ENCODE measurements around the gene ANO6.

ANO6 gene

DNA sequence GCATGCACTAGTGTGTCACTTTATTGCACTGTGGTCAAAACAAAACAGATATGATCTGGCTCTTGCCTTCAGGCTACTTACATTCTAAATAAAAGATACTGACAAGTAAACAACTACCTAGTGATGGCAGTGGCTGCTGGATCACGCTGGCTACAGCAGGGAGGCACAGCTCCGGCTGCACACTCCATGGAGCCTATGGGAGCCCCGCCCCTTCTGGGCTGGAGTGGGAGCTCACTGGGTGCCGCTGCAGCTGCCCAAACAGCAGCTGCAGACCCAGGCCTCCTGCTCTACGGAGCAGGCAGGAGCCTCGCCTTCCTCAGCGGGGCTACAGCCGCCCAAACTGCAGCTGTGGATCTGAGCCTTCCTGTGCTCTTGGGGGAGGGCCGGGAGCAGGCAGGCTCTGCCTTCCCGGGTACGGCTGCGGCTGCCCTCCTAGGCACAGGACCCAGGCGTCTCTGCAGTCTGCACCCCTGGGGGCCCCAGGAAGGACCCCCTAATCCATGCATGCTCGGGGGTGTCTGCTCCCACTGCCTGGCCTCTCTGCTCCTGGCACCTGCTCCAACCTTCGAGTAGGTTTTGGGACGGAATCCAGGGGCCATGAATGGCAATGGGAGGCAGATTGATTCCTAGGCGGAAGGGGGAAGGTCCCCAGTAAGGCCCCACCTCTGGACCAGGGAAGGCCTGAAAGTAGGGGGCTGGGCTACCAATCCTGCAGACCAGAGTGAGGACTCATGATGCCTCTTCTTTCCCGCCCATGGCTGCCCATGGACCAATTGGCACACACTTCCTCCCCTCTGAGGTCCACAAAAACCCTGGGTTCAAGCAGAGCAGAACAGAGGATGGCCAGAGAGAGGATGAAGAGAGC, 253.1 kb downstream of the ANO6 start:
- DNase-seq: no peak

- no peak for DNase-seq
Measured at GRCh38 chr12:45469902-45470301, 254.0 kb downstream of the ANO6 start.

DNA sequence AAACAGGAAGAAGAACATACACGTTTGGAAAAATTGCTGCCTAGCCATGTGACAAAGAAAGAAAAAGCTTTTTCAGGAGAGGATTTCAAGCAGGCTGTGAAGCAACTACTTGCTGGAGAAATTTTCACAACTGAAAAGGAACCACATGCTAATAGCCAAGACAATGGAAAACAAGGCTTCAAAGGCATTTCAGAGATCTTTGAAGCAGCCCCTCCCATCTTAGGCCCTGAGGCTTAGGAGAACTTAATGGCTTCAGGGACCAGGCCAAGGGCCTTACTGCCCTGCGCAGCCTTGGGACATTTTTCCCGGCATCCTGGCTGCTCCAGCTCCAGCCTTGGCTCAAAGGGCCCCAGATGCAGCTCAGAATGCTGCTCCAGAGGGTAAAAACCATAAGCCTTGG, 257.7 kb downstream of the ANO6 start:
- no peak for DNase-seq

- DNase-seq: no peak
Measured at GRCh38 chr12:45475594-45475993, 259.7 kb downstream of the ANO6 start.

DNA sequence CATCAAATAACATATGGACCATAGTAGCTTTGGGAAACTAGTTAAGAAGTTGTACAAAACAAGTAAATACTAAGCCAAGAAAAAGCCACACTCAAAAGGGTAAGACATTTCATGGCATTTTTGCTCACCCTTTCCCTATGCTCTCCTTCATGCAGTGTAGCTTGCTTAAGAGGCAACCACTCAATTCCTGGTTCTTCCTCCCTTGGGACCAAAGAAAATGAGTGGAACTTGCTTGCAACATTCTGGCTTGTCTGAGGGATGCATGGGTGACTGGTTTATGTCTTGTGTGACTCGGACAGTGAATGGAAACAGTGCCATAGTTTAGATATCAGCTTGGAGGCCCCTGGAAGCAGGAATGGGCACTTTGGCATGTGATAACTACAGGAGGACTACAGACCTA, 261.6 kb downstream of the ANO6 start:
- no peak for DNase-seq

DNA sequence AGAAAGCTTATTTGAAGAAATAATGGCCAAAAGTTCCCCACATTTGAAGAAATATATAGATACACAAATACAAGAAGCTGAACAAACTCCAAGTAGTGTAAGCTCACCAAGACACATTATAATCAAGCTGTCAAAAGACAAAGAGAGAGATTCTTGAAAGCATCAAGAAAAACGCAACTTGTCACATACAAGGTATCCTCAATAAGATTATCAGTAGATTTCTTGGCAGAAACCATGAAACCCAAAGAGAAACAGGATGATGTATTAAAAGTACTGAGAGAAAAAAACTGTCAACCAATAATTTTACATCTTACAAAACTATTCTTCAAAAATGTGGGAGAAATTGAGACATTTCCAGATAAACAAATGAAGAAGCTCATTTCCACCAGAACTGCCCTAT, 263.0 kb downstream of the ANO6 start:
- no peak for DNase-seq

GRCh38 chr12:45481746-45482145, 265.9 kb downstream of the ANO6 start:
- DNase-seq: no peak

- no peak for DNase-seq
Measured at GRCh38 chr12:45483571-45483970, 267.7 kb downstream of the ANO6 start.

All from NCI-H1092 (cell line).